ENCODE measurements around the gene PCDHAC2.

PCDHAC2 gene

DNA sequence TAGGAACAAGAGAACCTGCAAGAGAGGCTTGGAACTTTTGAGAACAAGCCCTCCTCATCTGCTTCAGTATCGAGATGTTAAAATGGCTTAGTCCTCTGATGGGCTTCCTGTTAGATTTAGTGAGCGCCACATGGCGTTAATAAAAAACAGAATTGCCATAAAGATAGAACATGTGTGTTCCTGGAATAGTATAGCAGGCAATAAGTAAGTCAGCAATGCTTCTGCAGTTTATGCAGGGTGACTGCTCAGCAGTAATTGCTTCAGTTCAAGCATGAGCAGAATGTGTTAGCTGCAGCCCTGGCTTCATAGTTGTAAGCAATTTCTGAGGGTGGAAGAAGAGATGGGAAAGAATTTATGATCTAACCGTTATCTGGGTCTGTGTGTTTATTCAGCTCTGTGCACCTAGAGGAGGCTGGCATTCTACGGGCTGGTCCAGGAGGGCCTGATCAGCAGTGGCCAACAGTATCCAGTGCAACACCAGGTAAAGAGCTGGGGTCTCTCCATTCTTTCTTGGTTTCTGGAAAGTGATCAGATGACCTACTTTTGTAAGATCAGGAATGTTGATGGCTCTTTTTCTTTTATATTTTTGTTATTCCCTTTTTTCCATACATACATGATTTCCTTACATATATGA is 15.9 kb downstream of the PCDHAC2 start:
- no peak for TF ChIP-seq POLR2A (IDR thresholded peaks at IDR 0.05; ENCODE audit: low read depth, low read length)
- no peak for TF ChIP-seq POU2F2 (IDR thresholded peaks at IDR 0.05; ENCODE audit: low read depth, low read length)
- TF ChIP-seq PAX5 (IDR thresholded peaks at IDR 0.05; ENCODE audit: insufficient read depth, low read length, severe bottlenecking): no peak
- TF ChIP-seq SPI1 (IDR thresholded peaks at IDR 0.05; ENCODE audit: low read depth, low read length): no peak
- TF ChIP-seq POLR2AphosphoS5 (IDR thresholded peaks at IDR 0.05; ENCODE audit: low read depth, low read length): no peak
- TF ChIP-seq TAF1 (IDR thresholded peaks at IDR 0.05; ENCODE audit: low read depth, low read length): no peak

DNA sequence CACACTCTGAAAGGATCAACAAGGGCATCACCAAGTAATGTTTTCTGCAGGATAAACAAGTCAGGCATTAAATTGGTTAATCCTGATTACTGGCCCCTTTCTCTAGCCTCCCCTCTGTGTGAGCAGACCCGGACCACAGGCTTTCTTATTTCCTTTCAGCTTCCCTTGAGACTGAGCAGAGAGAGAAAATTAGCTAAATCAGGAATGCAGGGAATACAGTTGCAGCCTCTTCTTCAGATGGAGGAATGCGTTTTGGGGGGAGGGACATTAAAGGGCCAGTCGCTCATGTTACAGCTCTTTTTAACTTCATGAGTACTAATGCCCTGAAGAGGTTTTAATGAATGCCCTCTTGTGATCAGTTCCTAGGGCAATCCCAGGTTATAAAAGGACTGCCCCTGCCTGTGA is 19.8 kb downstream of the PCDHAC2 start:
- TF ChIP-seq TAF1 (IDR thresholded peaks at IDR 0.05; ENCODE audit: low read depth, low read length): no peak
- TF ChIP-seq POLR2AphosphoS5 (IDR thresholded peaks at IDR 0.05; ENCODE audit: low read depth, low read length): no peak
- no peak for FAIRE-seq
- DNase-seq (ENCODE audit: insufficient read length, low spot score): no peak

More for the DNA sequence above, 15.9 kb downstream of the PCDHAC2 start:
- FAIRE-seq (no peak), DNase-seq (ENCODE audit: insufficient read length, low spot score) (no peak)

GRCh38 chr5:140988100-140988499 is 21.8 kb downstream of the PCDHAC2 start:
- DNase-seq (ENCODE audit: insufficient read length, low spot score) (no peak), FAIRE-seq (no peak)
- TF ChIP-seq SPI1 (IDR thresholded peaks at IDR 0.05; ENCODE audit: low read depth, low read length) (no peak), PAX5 (IDR thresholded peaks at IDR 0.05; ENCODE audit: insufficient read depth, low read length, severe bottlenecking) (no peak), POLR2AphosphoS5 (IDR thresholded peaks at IDR 0.05; ENCODE audit: low read depth, low read length) (no peak), TAF1 (IDR thresholded peaks at IDR 0.05; ENCODE audit: low read depth, low read length) (no peak), POLR2A (IDR thresholded peaks at IDR 0.05; ENCODE audit: low read depth, low read length) (no peak), POU2F2 (IDR thresholded peaks at IDR 0.05; ENCODE audit: low read depth, low read length) (no peak)

GRCh38 chr5:140988608-140989007 is 22.3 kb downstream of the PCDHAC2 start:
- FAIRE-seq (no peak), DNase-seq (ENCODE audit: insufficient read length, low spot score) (no peak)
- TF ChIP-seq SPI1 (IDR thresholded peaks at IDR 0.05; ENCODE audit: low read depth, low read length): no peak
- TF ChIP-seq POLR2A (IDR thresholded peaks at IDR 0.05; ENCODE audit: low read depth, low read length): no peak
- no peak for TF ChIP-seq POLR2AphosphoS5 (IDR thresholded peaks at IDR 0.05; ENCODE audit: low read depth, low read length)
- no peak for TF ChIP-seq POU2F2 (IDR thresholded peaks at IDR 0.05; ENCODE audit: low read depth, low read length)
- TF ChIP-seq PAX5 (IDR thresholded peaks at IDR 0.05; ENCODE audit: insufficient read depth, low read length, severe bottlenecking): no peak
- TF ChIP-seq TAF1 (IDR thresholded peaks at IDR 0.05; ENCODE audit: low read depth, low read length): no peak

GRCh38 chr5:140989254-140990020 is 23.2 kb downstream of the PCDHAC2 start:
- FAIRE-seq: no peak
- TF ChIP-seq POLR2A (IDR thresholded peaks at IDR 0.05; ENCODE audit: low read depth, low read length): no peak
- TF ChIP-seq SPI1 (IDR thresholded peaks at IDR 0.05; ENCODE audit: low read depth, low read length): no peak
- TF ChIP-seq TAF1 (IDR thresholded peaks at IDR 0.05; ENCODE audit: low read depth, low read length): no peak
- TF ChIP-seq POLR2AphosphoS5 (IDR thresholded peaks at IDR 0.05; ENCODE audit: low read depth, low read length): no peak
- TF ChIP-seq PAX5 (IDR thresholded peaks at IDR 0.05; ENCODE audit: insufficient read depth, low read length, severe bottlenecking): no peak
- TF ChIP-seq POU2F2 (IDR thresholded peaks at IDR 0.05; ENCODE audit: low read depth, low read length): no peak

DNA sequence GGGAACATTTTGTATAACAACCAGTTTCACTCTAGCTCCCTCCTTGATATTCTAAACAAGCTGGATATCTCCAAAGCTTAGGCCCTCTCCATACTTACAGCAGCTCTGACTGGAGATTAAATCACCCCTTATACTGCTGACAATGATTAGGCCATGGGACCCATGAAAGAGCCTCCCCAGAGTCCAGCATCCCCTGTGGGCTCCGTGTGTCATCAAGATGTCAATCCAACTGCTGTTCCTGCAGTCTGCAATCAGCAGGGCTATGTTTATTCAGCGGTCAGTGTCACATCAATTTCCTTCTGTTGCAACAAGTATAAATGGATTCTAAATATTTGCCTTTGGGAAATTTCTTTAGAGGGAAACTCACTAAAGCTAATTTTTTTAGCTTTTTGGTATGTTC is 26.6 kb downstream of the PCDHAC2 start:
- FAIRE-seq (no peak), DNase-seq (ENCODE audit: insufficient read length, low spot score) (no peak)
- TF ChIP-seq POU2F2 (IDR thresholded peaks at IDR 0.05; ENCODE audit: low read depth, low read length) (no peak), SPI1 (IDR thresholded peaks at IDR 0.05; ENCODE audit: low read depth, low read length) (no peak), POLR2AphosphoS5 (IDR thresholded peaks at IDR 0.05; ENCODE audit: low read depth, low read length) (no peak), POLR2A (IDR thresholded peaks at IDR 0.05; ENCODE audit: low read depth, low read length) (no peak), PAX5 (IDR thresholded peaks at IDR 0.05; ENCODE audit: insufficient read depth, low read length, severe bottlenecking) (no peak), TAF1 (IDR thresholded peaks at IDR 0.05; ENCODE audit: low read depth, low read length) (no peak)

More at GRCh38 chr5:140989254-140990020, 23.2 kb downstream of the PCDHAC2 start:
- DNase-seq (ENCODE audit: insufficient read length, low spot score): no peak

GRCh38 chr5:140996060-140996459 is 29.8 kb downstream of the PCDHAC2 start:
- FAIRE-seq (no peak), DNase-seq (ENCODE audit: insufficient read length, low spot score) (no peak)
- TF ChIP-seq SPI1 (IDR thresholded peaks at IDR 0.05; ENCODE audit: low read depth, low read length) (no peak), PAX5 (IDR thresholded peaks at IDR 0.05; ENCODE audit: insufficient read depth, low read length, severe bottlenecking) (no peak), TAF1 (IDR thresholded peaks at IDR 0.05; ENCODE audit: low read depth, low read length) (no peak), POLR2AphosphoS5 (IDR thresholded peaks at IDR 0.05; ENCODE audit: low read depth, low read length) (no peak), POU2F2 (IDR thresholded peaks at IDR 0.05; ENCODE audit: low read depth, low read length) (no peak), POLR2A (IDR thresholded peaks at IDR 0.05; ENCODE audit: low read depth, low read length) (no peak)

- FAIRE-seq: no peak
- TF ChIP-seq PAX5 (IDR thresholded peaks at IDR 0.05; ENCODE audit: insufficient read depth, low read length, severe bottlenecking) (no peak), POLR2AphosphoS5 (IDR thresholded peaks at IDR 0.05; ENCODE audit: low read depth, low read length) (no peak), TAF1 (IDR thresholded peaks at IDR 0.05; ENCODE audit: low read depth, low read length) (no peak), SPI1 (IDR thresholded peaks at IDR 0.05; ENCODE audit: low read depth, low read length) (no peak), POU2F2 (IDR thresholded peaks at IDR 0.05; ENCODE audit: low read depth, low read length) (no peak), POLR2A (IDR thresholded peaks at IDR 0.05; ENCODE audit: low read depth, low read length) (no peak)
- DNase-seq (ENCODE audit: insufficient read length, low spot score): no peak
Observed at GRCh38 chr5:140998921-140999410, 32.7 kb downstream of the PCDHAC2 start.

- DNase-seq (ENCODE audit: insufficient read length, low spot score) (no peak), FAIRE-seq (no peak)
- TF ChIP-seq POLR2AphosphoS5 (IDR thresholded peaks at IDR 0.05; ENCODE audit: low read depth, low read length) (no peak), POLR2A (IDR thresholded peaks at IDR 0.05; ENCODE audit: low read depth, low read length) (no peak), POU2F2 (IDR thresholded peaks at IDR 0.05; ENCODE audit: low read depth, low read length) (no peak), TAF1 (IDR thresholded peaks at IDR 0.05; ENCODE audit: low read depth, low read length) (no peak)
Observed at GRCh38 chr5:141001446-141001843, 35.2 kb downstream of the PCDHAC2 start.
